Measurements from ENCODE around the gene ZNF80. TPM values are rescaled to one million over a fixed set of nuclear protein-coding genes. Genes with fewer than 3 reads are reported as not detected.

Gene ZNF80
- total and polyA plus RNA-seq, 2 of the 13 experiments (the other 11 are each of a cell fraction or from before 2014, with no cell fraction given): not detected

GRCh38 chr3:114235431-114235830 is 1.9 kb downstream of the ZNF80 start:
- Histone ChIP-seq H3K36me3 (replicated peaks in 1 of 2; ENCODE audit: control insufficient read depth in 1 of 2, insufficient read depth in 2 of 2, low read length in 2 of 2) (no peaks in the 10 kb centered on the region), H4K20me1 (ENCODE audit: insufficient read depth, low read length) (no peaks in the 10 kb centered on the region), H3K27me3 (ENCODE audit: control insufficient read depth in 1 of 2, insufficient read depth in 2 of 2, low read length in 2 of 2) (peaks cover 3 to 17% of the 10 kb centered on the region in 2 experiments; a peak in 2 of 5 replicates), H3K4me3 (replicated peaks in 1 of 3; ENCODE audit: insufficient read depth in 1 of 3, low read depth in 2 of 3, low read length in 3 of 3) (no peak overlapping the region), H3K27ac (ENCODE audit: extremely low read length, insufficient read depth, low read length) (no peak overlapping the region), H3K9me3 (ENCODE audit: low read length) (no peaks in the 10 kb centered on the region), H3K4me2 (ENCODE audit: low read depth, low read length) (no peak overlapping the region), H3K4me1 (ENCODE audit: insufficient read depth, low read length) (no peaks in the 10 kb centered on the region), H3K9ac (ENCODE audit: insufficient read depth, low read depth, low read length) (no peak overlapping the region), H2AFZ (ENCODE audit: low read length) (no peak overlapping the region), H3K79me2 (ENCODE audit: insufficient read depth, low read length) (no peaks in the 10 kb centered on the region)
- ChIA-PET CTCF (ENCODE audit: low intra/inter-chr PET ratio, low total read pairs) (no interaction called here), POLR2A (no interaction called here)
- TF ChIP-seq TAF1 (CRISPR knock-in tag; IDR thresholded peaks at IDR 0.05) (no peak), RARA (CRISPR knock-in tag; IDR thresholded peaks at IDR 0.05) (no peak), REL (CRISPR knock-in tag; conservative IDR thresholded peaks at IDR 0.05) (no peak)
- DNase-seq (ENCODE audit: low spot score) (no peak), ATAC-seq (no peak), FAIRE-seq (no peak)
- intact Hi-C loops (cut with micrococcal nuclease; ENCODE audit: unreplicated experiment) (no loop called here), in situ Hi-C loops (cut with HindIII; ENCODE audit: extremely low pct_ligation_motif_present, low pct_unique_long_range_greater_than_20kb) (no loop called here)
- BruUV-seq (replicated peaks): no TSS peak
- 3% methylated on average over 3 of the region's 3 CpGs for WGBS (ENCODE audit: low lambda C conversion rate)

DNA sequence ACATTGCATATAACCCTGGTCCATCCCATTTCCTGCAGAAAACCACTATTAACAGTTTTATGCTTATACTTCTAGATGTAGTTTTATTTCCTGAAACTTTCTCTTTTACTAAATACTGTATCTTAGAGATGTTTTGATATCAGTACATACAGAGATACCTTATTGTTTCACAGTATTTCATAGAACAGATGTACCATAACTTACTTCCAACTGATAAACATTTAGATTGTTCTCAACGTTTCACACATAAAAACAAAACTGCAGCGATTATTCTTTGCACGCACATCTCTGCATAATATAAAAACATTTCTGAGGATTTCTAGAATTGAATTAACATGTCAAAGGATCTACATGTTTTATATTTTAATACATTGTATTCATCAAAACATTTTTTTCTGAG is 2.6 kb downstream of the ZNF80 start:
- no peak overlapping the region for H3K9ac ChIP-seq (ENCODE audit: insufficient read depth, low read depth, low read length)
- BruUV-seq (replicated peaks): no TSS peak
- no peak overlapping the region for H3K27ac ChIP-seq (ENCODE audit: extremely low read length, insufficient read depth, low read length)
- ChIA-PET CTCF (ENCODE audit: low intra/inter-chr PET ratio, low total read pairs) (no interaction called here), POLR2A (no interaction called here)
- H3K79me2 ChIP-seq (ENCODE audit: insufficient read depth, low read length): no peaks in the 10 kb centered on the region
- intact Hi-C loops (cut with micrococcal nuclease; ENCODE audit: unreplicated experiment): no loop called here
- no peaks in the 10 kb centered on the region for H3K36me3 ChIP-seq (replicated peaks in 1 of 2; ENCODE audit: control insufficient read depth in 1 of 2, insufficient read depth in 2 of 2, low read length in 2 of 2)
- ATAC-seq: no peak
- FAIRE-seq: no peak
- no peaks in the 10 kb centered on the region for H3K9me3 ChIP-seq (ENCODE audit: low read length)
- in situ Hi-C loops (cut with HindIII; ENCODE audit: extremely low pct_ligation_motif_present, low pct_unique_long_range_greater_than_20kb): no loop called here
- 51% methylated on average over 3 of the region's 3 CpGs for WGBS (ENCODE audit: low lambda C conversion rate)
- no peak for DNase-seq (ENCODE audit: low spot score)
- H2AFZ ChIP-seq (ENCODE audit: low read length): no peak overlapping the region
- no peaks in the 10 kb centered on the region for H4K20me1 ChIP-seq (ENCODE audit: insufficient read depth, low read length)
- TF ChIP-seq JARID2 (CRISPR knock-in tag; IDR thresholded peaks at IDR 0.05; ENCODE audit: insufficient replicate concordance) (no peak), BORCS8-MEF2B (CRISPR knock-in tag; IDR thresholded peaks at IDR 0.05) (no peak), EP300 (IDR thresholded peaks at IDR 0.05; ENCODE audit: low read depth in 2 of 2, low read length in 2 of 2) (no peak), EP300 (CRISPR knock-in tag; IDR thresholded peaks at IDR 0.05; ENCODE audit: borderline replicate concordance) (no peak), NR2C2 (CRISPR knock-in tag; IDR thresholded peaks at IDR 0.05; ENCODE audit: borderline replicate concordance) (no peak), SP140L (CRISPR knock-in tag; IDR thresholded peaks at IDR 0.05; ENCODE audit: borderline replicate concordance) (no peak), ZNF549 (CRISPR knock-in tag; IDR thresholded peaks at IDR 0.05) (no peak), TOPORS (CRISPR knock-in tag; IDR thresholded peaks at IDR 0.05) (no peak)
- TF ChIP-seq, protein P1, sequence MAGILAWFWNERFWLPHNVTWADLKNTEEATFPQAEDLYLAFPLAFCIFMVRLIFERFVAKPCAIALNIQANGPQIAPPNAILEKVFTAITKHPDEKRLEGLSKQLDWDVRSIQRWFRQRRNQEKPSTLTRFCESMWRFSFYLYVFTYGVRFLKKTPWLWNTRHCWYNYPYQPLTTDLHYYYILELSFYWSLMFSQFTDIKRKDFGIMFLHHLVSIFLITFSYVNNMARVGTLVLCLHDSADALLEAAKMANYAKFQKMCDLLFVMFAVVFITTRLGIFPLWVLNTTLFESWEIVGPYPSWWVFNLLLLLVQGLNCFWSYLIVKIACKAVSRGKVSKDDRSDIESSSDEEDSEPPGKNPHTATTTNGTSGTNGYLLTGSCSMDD (CRISPR knock-in tag; IDR thresholded peaks at IDR 0.05): no peak
- TF ChIP-seq, protein P2, sequence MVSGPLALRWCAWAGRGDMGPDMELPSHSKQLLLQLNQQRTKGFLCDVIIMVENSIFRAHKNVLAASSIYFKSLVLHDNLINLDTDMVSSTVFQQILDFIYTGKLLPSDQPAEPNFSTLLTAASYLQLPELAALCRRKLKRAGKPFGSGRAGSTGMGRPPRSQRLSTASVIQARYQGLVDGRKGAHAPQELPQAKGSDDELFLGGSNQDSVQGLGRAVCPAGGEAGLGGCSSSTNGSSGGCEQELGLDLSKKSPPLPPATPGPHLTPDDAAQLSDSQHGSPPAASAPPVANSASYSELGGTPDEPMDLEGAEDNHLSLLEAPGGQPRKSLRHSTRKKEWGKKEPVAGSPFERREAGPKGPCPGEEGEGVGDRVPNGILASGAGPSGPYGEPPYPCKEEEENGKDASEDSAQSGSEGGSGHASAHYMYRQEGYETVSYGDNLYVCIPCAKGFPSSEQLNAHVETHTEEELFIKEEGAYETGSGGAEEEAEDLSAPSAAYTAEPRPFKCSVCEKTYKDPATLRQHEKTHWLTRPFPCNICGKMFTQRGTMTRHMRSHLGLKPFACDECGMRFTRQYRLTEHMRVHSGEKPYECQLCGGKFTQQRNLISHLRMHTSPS (CRISPR knock-in tag; IDR thresholded peaks at IDR 0.05; ENCODE audit: low read depth): no peak
- peaks cover 3 to 15% of the 10 kb centered on the region in 2 experiments; a peak in 2 of 5 replicates for H3K27me3 ChIP-seq (ENCODE audit: control insufficient read depth in 1 of 2, insufficient read depth in 2 of 2, low read length in 2 of 2)
- no peak overlapping the region for H3K4me2 ChIP-seq (ENCODE audit: low read depth, low read length)
- no peaks in the 10 kb centered on the region for H3K4me1 ChIP-seq (ENCODE audit: insufficient read depth, low read length)
- H3K4me3 ChIP-seq (replicated peaks in 1 of 3; ENCODE audit: insufficient read depth in 1 of 3, low read depth in 2 of 3, low read length in 3 of 3): no peak overlapping the region

All from HepG2 (cell line).